Lung (tissue), 12 donors: Measurements from ENCODE around the gene OCLN. TPM values are rescaled to one million over a fixed set of nuclear protein-coding genes. Genes with fewer than 3 reads are reported as not detected.
"Not testable (repeated sequence)": the region's sequence is repeated elsewhere in the genome, so short reads cannot be mapped to it uniquely, and the experiment has no call there.

Experiments used
- ATAC-seq: fragments of 200-7000 bp; cut with Tn5 transposase; one replicate; pipeline ENCODE4 v1.9.1; 2020; ENCODE audit warnings: moderate number of reproducible peaks; ENCODE audit not compliant: insufficient read depth, low FRiP score
- DNase-seq, 3 donors: peaks; one replicate each; pipeline ENCODE4 v3.0.0-alpha.2; 2013 to 2017
- H3K27ac ChIP-seq, 2 donors: one replicate each; pipeline ENCODE4 v1.5.1; 2013; ENCODE audit warnings: mild to moderate bottlenecking in 2 of 2, moderate library complexity in 2 of 2, control low read depth in 1 of 2, inconsistent platforms in 1 of 2, low read depth in 1 of 2, low read length in 1 of 2
- H3K27me3 ChIP-seq, 3 donors: one replicate each; pipeline ENCODE4 v1.5.1; 2013; ENCODE audit warnings: low read length in 2 of 3; ENCODE audit not compliant: control insufficient read depth in 3 of 3, insufficient read depth in 3 of 3
- H3K36me3 ChIP-seq, 4 donors: one replicate each; pipeline ENCODE4 v1.5.1; 2013; ENCODE audit warnings: low read length in 4 of 4, mild to moderate bottlenecking in 1 of 4, moderate library complexity in 1 of 4; ENCODE audit not compliant: control insufficient read depth in 4 of 4, insufficient read depth in 4 of 4
- H3K4me1 ChIP-seq, 5 donors: one replicate each; pipeline ENCODE4 v1.5.1; 2013; ENCODE audit warnings: low read length in 5 of 5, mild to moderate bottlenecking in 2 of 5, moderate library complexity in 1 of 5; ENCODE audit not compliant: control insufficient read depth in 5 of 5, insufficient read depth in 5 of 5
- H3K4me3 ChIP-seq: one replicate; pipeline ENCODE4 v1.5.1; 2013; ENCODE audit warnings: mild to moderate bottlenecking, control low read depth, moderate library complexity
- H3K9ac ChIP-seq, 2 donors: one replicate each; pipeline ENCODE4 v1.5.1; 2013; ENCODE audit warnings: low read length in 2 of 2, control low read depth in 1 of 2; ENCODE audit not compliant: insufficient read depth in 1 of 2
- H3K9me3 ChIP-seq, 4 donors: one replicate each; pipeline ENCODE4 v1.5.1; 2013; ENCODE audit warnings: low read length in 3 of 4, mild to moderate bottlenecking in 1 of 4, moderate library complexity in 1 of 4; ENCODE audit not compliant: control insufficient read depth in 4 of 4, insufficient read depth in 3 of 4
- CTCF ChIP-seq: IDR thresholded peaks from 2 replicates; pipeline ENCODE4 v1.5.1; 2012; ENCODE audit warnings: mild to moderate bottlenecking; ENCODE audit errors: control extremely low read depth, extremely low read depth
- WGBS, 2 donors: extraction: QIAGEN DNeasy Blood & Tissue Kit; methylation state at CpG; one replicate each; pipeline ENCODE4 v1.1.7; 2013; 5-methylcytosine and 5-hydroxymethylcytosine counted together
- polyA plus RNA-seq, 2 donors: library from polyadenylated mRNA; stranded (reverse); fragments of 200-250 nt; gene quantifications; one replicate each; pipeline ENCODE4 v1.2.1, GENCODE V29; 2013
- total RNA-seq, 2 donors: library from RNA; depleted of rRNA in 1 of 2; stranded (reverse); fragments of >200 nt in 1 of 2; gene quantifications; one replicate each; pipeline ENCODE4 v1.2.1, GENCODE V29; 2014 to 2021
- donor health status: control.
- donor health status: control.
- donor health status: Bipolar disorder and iron deficiency.
- donor health status: healthy.
- donor health status: DM: yes; HTN: yes; CAD: no.

Gene OCLN
- total and polyA plus RNA-seq, 4 donors = 19.7 to 129 (median 46.6) TPM

GRCh38 chr5:69467442-69468225, 25.0 kb upstream of the OCLN start:
- peak; percentile 28 to 80 (median 47) for DNase-seq

GRCh38 chr5:69468631-69469030, 24.0 kb upstream of the OCLN start:
- H3K4me3 ChIP-seq = no peak overlapping the region
- no peak for TF ChIP-seq CTCF
- ATAC-seq = no peak
- no peaks in the 10 kb centered on the region for H3K9me3 ChIP-seq
- no peaks in the 10 kb centered on the region for H3K36me3 ChIP-seq
- no peak overlapping the region for H3K9ac ChIP-seq
- no peak for DNase-seq
- no peak overlapping the region for H3K27ac ChIP-seq
- WGBS, 2 donors = 8 to 15% methylated on average over 1 of the region's 1 CpG
- no peaks in the 10 kb centered on the region for H3K27me3 ChIP-seq
- H3K4me1 ChIP-seq = peaks cover 0 to 2% (median 0%) of the 10 kb centered on the region in 5 donors

More at GRCh38 chr5:69467442-69468225, 25.0 kb upstream of the OCLN start:
- Histone ChIP-seq H3K4me1 (peaks cover 0 to 2% (median 0%) of the 10 kb centered on the region in 5 donors), H3K9me3 (no peaks in the 10 kb centered on the region), H3K4me3 (no peak overlapping the region), H3K27me3 (no peaks in the 10 kb centered on the region), H3K36me3 (no peaks in the 10 kb centered on the region), H3K9ac (no peak overlapping the region), H3K27ac (no peak overlapping the region)
- ATAC-seq = no peak
- 80 to 88% methylated on average over 8 of the region's 8 CpGs for WGBS, 2 donors
- TF ChIP-seq CTCF = no peak

DNA sequence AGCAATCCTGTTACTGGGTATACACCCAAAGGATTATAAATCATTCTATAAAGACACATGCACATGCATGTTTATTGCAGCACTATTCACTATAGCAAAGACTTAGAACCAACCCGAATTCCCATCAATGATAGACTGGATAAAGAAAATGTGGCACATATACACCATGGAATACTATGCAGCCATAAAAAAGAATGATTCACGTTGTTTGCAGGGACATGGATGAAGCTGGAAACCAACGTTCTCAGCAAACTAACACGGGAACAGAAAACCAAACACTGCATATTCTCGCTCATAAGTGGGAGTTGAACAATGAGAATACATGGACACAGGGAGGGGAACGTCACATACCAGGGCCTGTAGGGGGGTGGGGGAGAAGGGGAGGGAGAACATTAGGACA, 21.1 kb upstream of the OCLN start:
- not testable (repeated sequence) for H3K9me3 ChIP-seq, DNase-seq, H3K27ac ChIP-seq, H3K27me3 ChIP-seq, H3K4me1 ChIP-seq, ATAC-seq, H3K4me3 ChIP-seq, H3K9ac ChIP-seq, H3K36me3 ChIP-seq
- 92 to 97% methylated on average over 6 of the region's 6 CpGs for WGBS, 2 donors

DNA sequence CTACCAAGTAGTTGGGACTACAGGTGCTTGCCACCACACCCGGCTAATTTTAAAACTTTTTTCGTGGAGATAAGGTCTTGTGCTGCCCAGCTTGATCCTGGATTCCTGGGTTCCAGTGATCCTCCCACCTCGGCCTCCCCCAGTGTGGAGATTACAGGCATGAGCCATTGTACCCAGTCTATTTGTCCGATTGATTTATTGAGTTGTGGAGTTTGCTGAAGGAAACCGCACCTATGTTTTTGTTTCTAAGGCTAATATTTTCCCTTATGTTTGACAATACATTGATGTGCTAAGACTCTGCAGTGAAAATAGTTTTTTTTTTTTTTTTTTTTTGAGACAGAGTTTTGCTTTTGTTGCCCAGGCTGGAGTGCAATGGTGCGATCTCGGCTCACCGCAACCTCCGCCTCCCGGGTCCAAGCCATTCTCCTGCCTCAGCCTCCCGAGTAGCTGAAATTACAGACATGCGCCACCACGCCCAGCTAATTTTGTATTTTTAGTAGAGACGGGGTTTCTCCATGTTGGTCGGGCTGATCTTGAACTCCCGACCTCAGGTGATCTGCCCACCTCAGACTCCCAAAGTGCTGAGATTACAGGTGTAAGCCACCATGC, 20.0 kb upstream of the OCLN start:
- DNase-seq, ATAC-seq: not testable (repeated sequence)

More for the DNA sequence above, 20.0 kb upstream of the OCLN start:
- H3K9me3 ChIP-seq, H3K4me1 ChIP-seq, H3K27me3 ChIP-seq, H3K4me3 ChIP-seq, H3K27ac ChIP-seq, H3K36me3 ChIP-seq, H3K9ac ChIP-seq: not testable (repeated sequence)
- 91 to 94% methylated on average over 16 of the region's 16 CpGs for whole genome bisulfite sequencing, 2 donors
